Endothelial cell of umbilical vein (primary cell): Measurements from ENCODE around the gene SCN9A. TPM values are rescaled to one million over a fixed set of nuclear protein-coding genes. Genes with fewer than 3 reads are reported as not detected.

Source experiments
- BruUV-seq: library from RNA; stranded (reverse); fragments of 400-500 nt; replicated peaks from 2 replicates; lab custom pipeline; 2021; lab: Mats Ljungman, UMichigan
- CTCF ChIA-PET: fragments of 300-600, 350-600 bp; sonication (Branson Sonifier 250); formaldehyde crosslinking; loops from one replicate; lab custom pipeline; 2021; ENCODE audit warnings: antibody characterized with exemption, inconsistent platforms; lab: Charles Lee
- POLR2A ChIA-PET: fragments of 300-600, 350-600 bp; sonication (Branson Sonifier 250); formaldehyde crosslinking; loops from one replicate; lab custom pipeline; 2021; ENCODE audit warnings: antibody characterized with exemption, inconsistent platforms; lab: Charles Lee
- DNase-seq: peaks from one replicate; pipeline ENCODE4 v3.0.0-alpha.2; 2011; ENCODE audit warnings: low read depth, low spot score
- FAIRE-seq: peaks from 2 replicates; lab custom pipeline; 2011; peaks lifted over from hg19 to GRCh38; lab: Jason Lieb, UNC
- H2AFZ ChIP-seq: 2 replicates; pipeline ENCODE4 v1.6.0; 2012; ENCODE audit warnings: low read depth, low read length, control low read depth, inconsistent platforms
- H3K27ac ChIP-seq: 2 replicates; pipeline ENCODE4 v1.5.1; 2011; ENCODE audit warnings: low read depth, mild to moderate bottlenecking, control low read depth, low read length, moderate library complexity; ENCODE audit not compliant: insufficient read depth
- H3K27me3 ChIP-seq, 2 experiments: 2 replicates each; pipeline versions ENCODE4 v1.6.0 to v1.6.1; 2011; ENCODE audit warnings: low read length in 2 of 2, mixed read lengths in 1 of 2; ENCODE audit not compliant: control insufficient read depth in 2 of 2, insufficient read depth in 2 of 2
- H3K36me3 ChIP-seq, 2 experiments: 2 replicates in 1 of 2; 3 replicates in 1 of 2; pipeline ENCODE4 v1.5.1; 2011; ENCODE audit warnings: low read length in 2 of 2, mild to moderate bottlenecking in 1 of 2, moderate library complexity in 1 of 2; ENCODE audit not compliant: control insufficient read depth in 2 of 2, insufficient read depth in 2 of 2; ENCODE audit errors: extremely low read depth in 1 of 2
- H3K4me1 ChIP-seq: 3 replicates; pipeline ENCODE4 v1.5.1; 2011; ENCODE audit warnings: mild to moderate bottlenecking, low read length; ENCODE audit not compliant: control insufficient read depth, insufficient read depth; ENCODE audit errors: extremely low read depth
- H3K4me2 ChIP-seq: 2 replicates; pipeline ENCODE4 v1.6.1; 2011; ENCODE audit warnings: low read length, control low read depth, mixed read lengths; ENCODE audit not compliant: insufficient read depth
- H3K4me3 ChIP-seq, 3 experiments: fragments of 200-600 bp in 1 of 3; sonication (generic), shearing (Covaris generic) in 1 of 3; replicated peaks in 1 of 3; 2 replicates each; pipeline ENCODE4 v1.5.1; 2011 to 2016; ENCODE audit warnings: control low read depth in 3 of 3, low read length in 3 of 3, mild to moderate bottlenecking in 2 of 3, inconsistent platforms in 1 of 3, low read depth in 1 of 3, moderate library complexity in 1 of 3; ENCODE audit not compliant: insufficient read depth in 1 of 3
- H3K79me2 ChIP-seq: 2 replicates; pipeline ENCODE4 v1.6.0; 2012; ENCODE audit warnings: low read length, inconsistent platforms; ENCODE audit not compliant: control insufficient read depth, insufficient read depth
- H3K9ac ChIP-seq: replicated peaks from 2 replicates; pipeline ENCODE3; 2011; ENCODE audit warnings: low read length, control low read depth; ENCODE audit not compliant: insufficient read depth; ENCODE audit errors: extremely low read depth
- H3K9me1 ChIP-seq: replicated peaks from 3 replicates; pipeline ENCODE4 v1.6.0; 2011; ENCODE audit warnings: mild to moderate bottlenecking, low read length; ENCODE audit not compliant: control insufficient read depth, insufficient read depth; ENCODE audit errors: extremely low read depth
- H3K9me3 ChIP-seq: replicated peaks from 2 replicates; pipeline ENCODE4 v1.5.1; 2012; ENCODE audit warnings: low read length, inconsistent platforms; ENCODE audit not compliant: control insufficient read depth, insufficient read depth
- H4K20me1 ChIP-seq: replicated peaks from 2 replicates; pipeline ENCODE3; 2011; ENCODE audit warnings: mild to moderate bottlenecking, low read length; ENCODE audit not compliant: control insufficient read depth, insufficient read depth; ENCODE audit errors: extremely low read depth
- EZH2 ChIP-seq: IDR thresholded peaks from 2 replicates; pipeline ENCODE4 v1.6.1; 2012; ENCODE audit warnings: borderline replicate concordance, low read depth, mild to moderate bottlenecking, moderate library complexity, low read length, inconsistent platforms; ENCODE audit not compliant: severe bottlenecking
- GATA2 ChIP-seq: IDR thresholded peaks from 2 replicates; pipeline ENCODE4 v1.7.0; 2011; ENCODE audit warnings: low read depth, mild to moderate bottlenecking, moderate library complexity, mixed read lengths, low read length; ENCODE audit not compliant: insufficient read length, insufficient read depth
- JUN ChIP-seq: IDR thresholded peaks from 2 replicates; pipeline ENCODE4 v1.6.1; 2011; ENCODE audit warnings: borderline replicate concordance, low read depth; ENCODE audit not compliant: insufficient read length, insufficient read depth
- MYC ChIP-seq: IDR thresholded peaks from one replicate; pipeline ENCODE4 v1.6.1; 2011; ENCODE audit warnings: mild to moderate bottlenecking, low read depth, low read length
- POLR2AphosphoS5 ChIP-seq: IDR thresholded peaks from 2 replicates; pipeline ENCODE4 v1.6.1; 2012; ENCODE audit warnings: low read depth, mild to moderate bottlenecking, control low read depth, low read length, moderate library complexity; ENCODE audit not compliant: insufficient read depth
- dilution Hi-C: fragments of 300-500 bp; cut with MboI; formaldehyde crosslinking; loops from one replicate; pipeline ENCODE4 v1.15.0; 2019; ENCODE audit warnings: low sequenced_read_pairs; ENCODE audit not compliant: extremely low pct_ligation_motif_present
- intact Hi-C: fragments of 100-400 bp; cut with micrococcal nuclease; formaldehyde crosslinking; loops from one replicate; pipeline ENCODE4 v1.10.0; 2022
- polyA plus RNA-seq, 4 experiments: library from polyadenylated mRNA; depleted of rRNA in 3 of 4; stranded (reverse) in 3 of 4; unstranded in 1 of 4; fragments of >200 nt; gene quantifications; 2 replicates each; pipeline versions ENCODE4 v1.2.1 to v1.2.3, GENCODE V29; 2011 to 2012; ENCODE audit warnings: missing spikeins in 1 of 4
- total RNA-seq: library from RNA; stranded (reverse); gene quantifications from 2 replicates; pipeline ENCODE4 v1.2.3, GENCODE V29; 2021
- TF ChIP-seq, protein P1 (sequence below): IDR thresholded peaks from 2 replicates; pipeline ENCODE4 v1.6.1; 2011; ENCODE audit not compliant: insufficient read depth, insufficient read length
- TF ChIP-seq, protein P2 (sequence below), 2 donors: IDR thresholded peaks; 1 replicate in 1 of 2; 2 replicates in 1 of 2; pipeline ENCODE4 v1.5.1; 2011; ENCODE audit warnings: low read length in 2 of 2, mild to moderate bottlenecking in 2 of 2, moderate library complexity in 2 of 2, control low read depth in 1 of 2, inconsistent platforms in 1 of 2, low read depth in 1 of 2; ENCODE audit not compliant: insufficient read depth in 1 of 2; ENCODE audit errors: extremely low read depth in 1 of 2

SCN9A gene
- total and polyA plus RNA-seq, 2 donors (not counting 3 experiments of a cell fraction or from before 2014, with no cell fraction given), result 0.88 to 1.6 TPM

DNA sequence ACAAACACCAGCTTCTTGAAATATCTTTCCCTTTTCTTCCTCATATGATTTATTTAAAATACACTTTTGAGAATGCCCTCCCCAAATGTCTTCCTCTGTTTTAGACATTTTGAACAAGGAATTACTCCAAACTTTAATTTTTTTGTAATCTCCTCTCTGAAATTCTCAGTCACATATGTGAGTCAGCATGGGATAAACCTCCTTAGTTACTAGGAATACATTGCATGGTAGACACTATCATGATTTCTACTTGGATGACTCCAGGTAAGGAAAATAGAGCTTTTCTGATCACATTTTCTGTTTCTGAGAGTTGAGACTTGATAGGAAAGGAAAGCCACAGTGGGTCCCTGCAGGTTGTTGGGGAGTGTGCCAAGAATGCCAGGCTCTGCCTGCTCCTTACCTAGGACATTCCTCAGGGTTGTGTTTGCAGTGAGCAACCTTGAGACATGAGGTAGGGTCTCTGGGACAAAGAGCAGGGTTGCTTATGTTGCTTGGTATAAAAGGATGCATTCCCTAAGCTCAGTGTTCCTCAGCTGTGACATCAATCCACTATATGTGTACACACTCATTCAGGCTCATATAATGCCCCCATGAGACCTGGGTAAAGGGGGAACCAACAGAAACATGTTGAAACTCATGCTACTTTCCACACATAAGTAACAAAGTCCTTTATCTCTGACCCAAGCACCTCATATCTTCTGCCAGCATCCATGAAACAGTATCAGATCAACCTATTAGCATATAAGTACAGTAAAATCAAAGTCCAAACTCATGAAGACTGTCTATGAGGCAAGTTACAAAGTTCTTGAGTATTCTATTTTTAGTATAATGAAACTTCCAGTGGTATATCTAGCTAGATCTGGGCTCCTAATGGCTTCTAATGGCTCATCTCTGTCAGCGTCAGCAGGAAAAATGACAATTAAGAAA lies 135.1 kb downstream of the SCN9A start:
- intact Hi-C loops, result no loop called here
- Histone ChIP-seq H3K9me3 (no peaks in the 10 kb centered on the region), H3K4me3 (no peak overlapping the region), H3K79me2 (no peaks in the 10 kb centered on the region), H3K4me2 (no peak overlapping the region), H3K9ac (no peak overlapping the region), H4K20me1 (no peaks in the 10 kb centered on the region), H3K27ac (peak overlapping the region; percentile 89), H3K36me3 (no peaks in the 10 kb centered on the region), H3K4me1 (peaks cover 28% of the 10 kb centered on the region), H2AFZ (no peak overlapping the region), H3K27me3 (no peaks in the 10 kb centered on the region), H3K9me1 (no peaks in the 10 kb centered on the region)
- BruUV-seq, result no TSS peak
- FAIRE-seq (no peak), DNase-seq (no peak)
- ChIA-PET CTCF (interaction anchor here (1.3 to 1.7 kb wide), 3 partner anchors 35 to 180 kb away, joined by 3 to 4 read pairs (median 3); no protein-coding TSS in a partner anchor), POLR2A (no interaction called here)
- dilution Hi-C loops, result no loop called here
- TF ChIP-seq JUN (no peak), EZH2 (no peak), POLR2AphosphoS5 (no peak), MYC (no peak), GATA2 (no peak)
- TF ChIP-seq, protein P1, sequence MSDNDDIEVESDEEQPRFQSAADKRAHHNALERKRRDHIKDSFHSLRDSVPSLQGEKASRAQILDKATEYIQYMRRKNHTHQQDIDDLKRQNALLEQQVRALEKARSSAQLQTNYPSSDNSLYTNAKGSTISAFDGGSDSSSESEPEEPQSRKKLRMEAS, result no peak
- TF ChIP-seq, protein P2, sequence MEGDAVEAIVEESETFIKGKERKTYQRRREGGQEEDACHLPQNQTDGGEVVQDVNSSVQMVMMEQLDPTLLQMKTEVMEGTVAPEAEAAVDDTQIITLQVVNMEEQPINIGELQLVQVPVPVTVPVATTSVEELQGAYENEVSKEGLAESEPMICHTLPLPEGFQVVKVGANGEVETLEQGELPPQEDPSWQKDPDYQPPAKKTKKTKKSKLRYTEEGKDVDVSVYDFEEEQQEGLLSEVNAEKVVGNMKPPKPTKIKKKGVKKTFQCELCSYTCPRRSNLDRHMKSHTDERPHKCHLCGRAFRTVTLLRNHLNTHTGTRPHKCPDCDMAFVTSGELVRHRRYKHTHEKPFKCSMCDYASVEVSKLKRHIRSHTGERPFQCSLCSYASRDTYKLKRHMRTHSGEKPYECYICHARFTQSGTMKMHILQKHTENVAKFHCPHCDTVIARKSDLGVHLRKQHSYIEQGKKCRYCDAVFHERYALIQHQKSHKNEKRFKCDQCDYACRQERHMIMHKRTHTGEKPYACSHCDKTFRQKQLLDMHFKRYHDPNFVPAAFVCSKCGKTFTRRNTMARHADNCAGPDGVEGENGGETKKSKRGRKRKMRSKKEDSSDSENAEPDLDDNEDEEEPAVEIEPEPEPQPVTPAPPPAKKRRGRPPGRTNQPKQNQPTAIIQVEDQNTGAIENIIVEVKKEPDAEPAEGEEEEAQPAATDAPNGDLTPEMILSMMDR (IDR thresholded peaks at IDR 0.05; ENCODE audit: extremely low read depth in 1 of 2, insufficient read depth in 1 of 2, low read depth in 1 of 2, low read length in 2 of 2), result no peak
